Fibroblast of mammary gland (primary cell): ENCODE results near the gene PRKG1.

Source experiments
- DNase-seq: peaks from one replicate; pipeline ENCODE4 v3.0.0-alpha.2; 2010; ENCODE audit warnings: low read depth
- H3K4me3 ChIP-seq: 2 replicates; pipeline ENCODE4 v1.5.1; 2011; ENCODE audit warnings: low read depth, mild to moderate bottlenecking, low read length, moderate library complexity; ENCODE audit not compliant: control insufficient read depth
- TF ChIP-seq, protein P1 (sequence below): conservative IDR thresholded peaks from 2 replicates; pipeline ENCODE4 v1.5.1; 2011; ENCODE audit warnings: low read depth, low read length, inconsistent platforms; ENCODE audit not compliant: control insufficient read depth, insufficient read depth

PRKG1 gene

DNA sequence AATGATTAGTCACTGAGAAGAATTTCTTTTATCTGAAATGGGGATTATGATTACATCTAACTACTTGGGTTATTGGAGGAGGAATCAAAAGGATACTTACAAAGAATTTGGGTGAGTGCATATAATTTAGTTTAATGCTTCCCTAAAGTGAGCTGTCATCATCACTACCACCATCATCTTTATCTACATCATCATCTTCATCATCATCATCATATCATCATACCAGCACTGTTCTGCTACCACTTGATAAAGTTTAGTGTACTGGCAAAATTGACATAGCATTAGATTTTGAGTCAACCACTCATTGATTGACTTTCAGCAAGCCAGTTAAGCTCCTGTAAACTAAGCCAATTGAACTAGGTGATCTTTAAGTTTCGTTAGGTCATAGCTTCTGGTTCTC, 994.2 kb downstream of the PRKG1 start:
- H3K4me3 ChIP-seq: no peak overlapping the region
- TF ChIP-seq, protein P1, sequence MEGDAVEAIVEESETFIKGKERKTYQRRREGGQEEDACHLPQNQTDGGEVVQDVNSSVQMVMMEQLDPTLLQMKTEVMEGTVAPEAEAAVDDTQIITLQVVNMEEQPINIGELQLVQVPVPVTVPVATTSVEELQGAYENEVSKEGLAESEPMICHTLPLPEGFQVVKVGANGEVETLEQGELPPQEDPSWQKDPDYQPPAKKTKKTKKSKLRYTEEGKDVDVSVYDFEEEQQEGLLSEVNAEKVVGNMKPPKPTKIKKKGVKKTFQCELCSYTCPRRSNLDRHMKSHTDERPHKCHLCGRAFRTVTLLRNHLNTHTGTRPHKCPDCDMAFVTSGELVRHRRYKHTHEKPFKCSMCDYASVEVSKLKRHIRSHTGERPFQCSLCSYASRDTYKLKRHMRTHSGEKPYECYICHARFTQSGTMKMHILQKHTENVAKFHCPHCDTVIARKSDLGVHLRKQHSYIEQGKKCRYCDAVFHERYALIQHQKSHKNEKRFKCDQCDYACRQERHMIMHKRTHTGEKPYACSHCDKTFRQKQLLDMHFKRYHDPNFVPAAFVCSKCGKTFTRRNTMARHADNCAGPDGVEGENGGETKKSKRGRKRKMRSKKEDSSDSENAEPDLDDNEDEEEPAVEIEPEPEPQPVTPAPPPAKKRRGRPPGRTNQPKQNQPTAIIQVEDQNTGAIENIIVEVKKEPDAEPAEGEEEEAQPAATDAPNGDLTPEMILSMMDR: no peak
- no peak for DNase-seq

DNA sequence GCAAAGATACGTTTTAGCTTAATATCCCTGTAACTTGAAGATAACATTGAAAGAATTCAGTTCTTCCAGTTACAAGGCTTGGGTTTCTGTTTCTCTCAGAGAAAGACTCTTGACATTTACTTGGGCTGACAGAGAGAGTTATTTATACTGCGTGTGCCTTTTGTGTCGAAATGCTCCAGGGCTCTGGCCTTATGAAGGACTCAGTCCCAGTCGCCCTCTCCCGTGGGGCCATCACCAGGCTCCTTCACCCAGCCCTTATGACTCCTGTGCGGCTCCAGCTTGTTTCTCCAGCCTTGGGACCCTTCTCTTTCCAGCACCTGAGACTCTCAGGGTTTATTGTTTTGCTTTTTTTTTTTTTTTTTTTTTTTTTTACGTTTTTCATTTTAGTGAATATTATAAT, 997.5 kb downstream of the PRKG1 start:
- H3K4me3 ChIP-seq: no peak overlapping the region
- TF ChIP-seq, protein P1: no peak
- DNase-seq: no peak

DNA sequence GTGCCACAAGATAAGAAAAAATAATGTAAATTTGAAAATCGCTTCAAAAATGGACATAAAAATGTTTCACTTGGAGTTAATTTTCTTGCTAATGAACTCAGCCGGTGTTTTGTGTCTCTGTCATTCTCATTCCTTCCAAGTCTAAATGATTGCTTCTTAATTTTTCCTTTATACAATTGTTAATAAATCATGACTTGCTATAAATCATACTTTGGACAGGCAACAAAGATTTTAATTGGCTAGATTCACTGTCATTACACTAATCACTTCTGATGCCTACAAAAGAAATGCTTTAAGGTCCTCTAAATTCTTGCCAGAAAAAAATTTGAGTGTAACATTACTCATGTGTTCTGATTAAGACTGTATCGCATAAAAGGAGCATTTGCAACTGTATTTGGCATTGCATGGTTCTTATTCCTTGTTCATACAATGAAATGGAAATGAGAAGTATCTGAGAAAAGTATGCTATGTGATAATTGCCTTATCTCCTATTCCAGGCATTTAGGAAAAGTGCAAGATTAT, 1000.3 kb downstream of the PRKG1 start:
- no peak overlapping the region for H3K4me3 ChIP-seq
- TF ChIP-seq, protein P1: no peak
- no peak for DNase-seq

DNA sequence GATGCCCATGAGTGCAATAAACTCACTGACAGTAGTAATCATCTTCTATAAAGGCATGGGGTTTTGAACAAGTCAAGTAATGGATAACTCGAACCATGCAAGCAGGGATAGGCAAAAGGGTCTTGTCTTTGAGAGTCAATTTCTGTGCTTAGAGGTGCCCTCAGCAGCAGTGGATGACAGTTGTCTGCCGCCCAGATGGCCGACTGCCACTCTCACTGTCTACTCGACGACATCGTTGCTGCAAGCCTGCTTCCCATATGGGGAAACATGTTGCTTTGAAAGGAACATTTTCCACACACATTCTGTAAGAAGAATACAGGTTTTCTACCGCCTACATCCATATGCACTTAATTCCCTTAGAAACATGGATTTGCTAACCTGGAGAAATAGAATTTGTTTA, 1003.5 kb downstream of the PRKG1 start:
- H3K4me3 ChIP-seq: no peak overlapping the region
- DNase-seq: no peak
- TF ChIP-seq, protein P1: no peak

DNA sequence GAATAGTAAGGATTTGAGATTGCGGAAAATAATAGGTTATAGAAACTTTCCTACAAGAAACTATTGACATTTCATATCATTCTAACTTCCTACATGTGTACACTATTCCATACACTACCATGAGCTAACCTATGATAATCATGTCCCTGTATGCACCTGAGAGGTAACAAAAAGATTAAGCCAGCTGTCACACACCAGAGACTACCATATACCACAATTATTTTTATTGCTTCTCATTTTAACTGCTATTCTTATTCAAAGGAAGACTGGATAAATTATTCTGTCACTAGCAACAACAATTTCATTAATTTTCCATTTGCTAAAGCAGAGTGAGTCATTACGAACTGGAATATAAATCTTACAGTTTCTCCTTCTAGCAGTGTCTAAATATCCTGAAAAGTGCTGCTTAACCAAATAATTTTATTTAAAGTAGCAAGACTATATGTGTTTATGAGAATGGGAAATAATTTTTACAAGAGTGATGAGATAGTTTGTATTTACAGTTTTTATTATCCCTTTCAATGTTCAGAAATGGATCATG, 1004.2 kb downstream of the PRKG1 start:
- no peak for DNase-seq
- TF ChIP-seq, protein P1: no peak
- no peak overlapping the region for H3K4me3 ChIP-seq

DNA sequence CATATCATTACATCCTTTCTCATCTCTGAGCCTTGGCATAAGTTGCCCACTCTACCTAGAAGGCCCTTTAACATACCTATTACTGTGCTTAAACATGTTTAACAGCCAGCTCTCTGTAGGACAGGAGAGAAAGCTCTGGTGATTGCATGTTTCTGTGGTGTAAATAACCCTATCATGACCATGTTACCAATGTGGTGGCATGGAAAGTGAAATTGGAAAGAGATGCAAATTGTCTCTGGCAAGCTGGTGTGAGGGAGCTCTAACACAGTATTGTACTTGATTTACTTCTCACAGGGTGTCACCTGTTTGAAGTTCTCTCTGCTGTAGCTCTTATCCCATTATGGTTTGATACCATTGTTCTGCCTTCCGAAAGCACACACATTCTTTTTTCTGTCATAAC, 1008.0 kb downstream of the PRKG1 start:
- no peak for DNase-seq
- no peak overlapping the region for H3K4me3 ChIP-seq
- TF ChIP-seq, protein P1: no peak

DNA sequence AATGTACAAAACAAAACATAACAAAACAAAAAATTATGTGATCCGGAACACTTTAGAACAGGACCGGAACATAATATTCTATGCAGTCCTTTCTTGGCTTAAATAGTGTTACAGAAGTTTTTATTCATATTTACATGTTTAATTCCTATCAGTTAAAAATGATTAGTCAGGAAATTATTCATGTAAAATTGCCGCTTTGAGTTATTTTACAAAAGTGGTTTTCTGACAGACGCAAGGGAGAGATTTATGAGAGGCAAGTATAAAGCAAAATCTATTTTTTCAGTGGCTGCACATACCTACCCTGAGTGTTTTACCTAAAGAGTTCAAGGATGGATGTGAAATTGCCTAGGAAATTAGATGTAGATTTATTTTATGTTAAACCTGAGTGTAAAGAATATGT, 1009.1 kb downstream of the PRKG1 start:
- DNase-seq: no peak
- TF ChIP-seq, protein P1: no peak
- H3K4me3 ChIP-seq: no peak overlapping the region
